T-helper 9 cell (primary cell): ENCODE data around the gene TBX5.

Source experiments
- DNase-seq: peaks from one replicate; pipeline ENCODE4 v3.0.0-alpha.2; 2020

The TBX5 gene

GRCh38 chr12:114404926-114405518, 922 bp downstream of the TBX5 start:
- no peak for DNase-seq

- no peak for DNase-seq
Measured at GRCh38 chr12:114404083-114404925, 1.6 kb downstream of the TBX5 start.

GRCh38 chr12:114403690-114404066, 2.3 kb downstream of the TBX5 start:
- no peak for DNase-seq

GRCh38 chr12:114403011-114403689, 2.8 kb downstream of the TBX5 start:
- DNase-seq: no peak

- DNase-seq: no peak
Measured at GRCh38 chr12:114402084-114402717, 3.7 kb downstream of the TBX5 start.

- no peak for DNase-seq
Measured at GRCh38 chr12:114401328-114402083, 4.4 kb downstream of the TBX5 start.

- no peak for DNase-seq
Measured at GRCh38 chr12:114400925-114401324, 5.0 kb downstream of the TBX5 start.

- no peak for DNase-seq
Measured at GRCh38 chr12:114400361-114400811, 5.6 kb downstream of the TBX5 start.

- no peak for DNase-seq
Measured at GRCh38 chr12:114399664-114400211, 6.2 kb downstream of the TBX5 start.

GRCh38 chr12:114397978-114398881, 7.7 kb downstream of the TBX5 start:
- DNase-seq: no peak

- DNase-seq: no peak
Measured at GRCh38 chr12:114396869-114397719, 8.8 kb downstream of the TBX5 start.

GRCh38 chr12:114396153-114396868, 9.6 kb downstream of the TBX5 start:
- no peak for DNase-seq

- DNase-seq: no peak
Measured at GRCh38 chr12:114395755-114396152, 10.2 kb downstream of the TBX5 start.

- no peak for DNase-seq
Measured at GRCh38 chr12:114395233-114395632, 10.7 kb downstream of the TBX5 start.

GRCh38 chr12:114393569-114393968, 12.4 kb downstream of the TBX5 start:
- DNase-seq: no peak

GRCh38 chr12:114392909-114393308, 13.0 kb downstream of the TBX5 start:
- no peak for DNase-seq

GRCh38 chr12:114391088-114391487, 14.9 kb downstream of the TBX5 start:
- DNase-seq: no peak

GRCh38 chr12:114384739-114385138, 21.2 kb downstream of the TBX5 start:
- DNase-seq: no peak

- DNase-seq: no peak
Measured at GRCh38 chr12:114381177-114381576, 24.8 kb downstream of the TBX5 start.
